GM12865 (cell line): ENCODE data around the gene BRSK1.
A peak's percentile ranks its signal among the peaks of the same experiment; 100 is the strongest.

ENCODE experiments used
- DNase-seq: peaks from one replicate; pipeline ENCODE4 v3.0.0; 2010; ENCODE audit warnings: low read depth
- H3K4me3 ChIP-seq: 2 replicates; pipeline ENCODE4 v1.5.1; 2011; ENCODE audit warnings: mild to moderate bottlenecking, low read depth, low read length, control low read depth
- TF ChIP-seq, protein P1 (sequence below): IDR thresholded peaks from 2 replicates; pipeline ENCODE4 v1.5.1; 2011; ENCODE audit warnings: low read length, control low read depth, low read depth, inconsistent platforms; ENCODE audit not compliant: insufficient read depth; ENCODE audit errors: missing control alignments

Gene BRSK1

DNA sequence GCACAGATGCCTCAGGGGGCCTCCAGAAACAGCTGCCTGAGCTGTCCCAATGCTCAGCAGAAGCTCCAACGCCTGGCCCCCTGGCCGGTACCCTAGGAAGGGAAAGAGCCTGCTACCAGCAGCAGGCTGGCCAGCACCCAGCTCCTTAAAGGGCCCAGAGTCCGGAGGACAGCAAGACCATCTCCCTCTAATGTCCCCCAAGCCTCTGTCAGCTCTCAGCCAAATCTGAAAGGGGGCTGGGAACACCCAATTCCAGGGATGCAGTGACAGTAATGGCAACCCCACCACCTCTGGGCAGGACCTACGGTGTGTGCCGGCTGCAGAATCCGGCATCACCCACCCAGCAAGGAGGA, 29.2 kb upstream of the BRSK1 start:
- DNase-seq, result no peak
- H3K4me3 ChIP-seq, result peak overlapping the region; percentile 91
- TF ChIP-seq, protein P1, sequence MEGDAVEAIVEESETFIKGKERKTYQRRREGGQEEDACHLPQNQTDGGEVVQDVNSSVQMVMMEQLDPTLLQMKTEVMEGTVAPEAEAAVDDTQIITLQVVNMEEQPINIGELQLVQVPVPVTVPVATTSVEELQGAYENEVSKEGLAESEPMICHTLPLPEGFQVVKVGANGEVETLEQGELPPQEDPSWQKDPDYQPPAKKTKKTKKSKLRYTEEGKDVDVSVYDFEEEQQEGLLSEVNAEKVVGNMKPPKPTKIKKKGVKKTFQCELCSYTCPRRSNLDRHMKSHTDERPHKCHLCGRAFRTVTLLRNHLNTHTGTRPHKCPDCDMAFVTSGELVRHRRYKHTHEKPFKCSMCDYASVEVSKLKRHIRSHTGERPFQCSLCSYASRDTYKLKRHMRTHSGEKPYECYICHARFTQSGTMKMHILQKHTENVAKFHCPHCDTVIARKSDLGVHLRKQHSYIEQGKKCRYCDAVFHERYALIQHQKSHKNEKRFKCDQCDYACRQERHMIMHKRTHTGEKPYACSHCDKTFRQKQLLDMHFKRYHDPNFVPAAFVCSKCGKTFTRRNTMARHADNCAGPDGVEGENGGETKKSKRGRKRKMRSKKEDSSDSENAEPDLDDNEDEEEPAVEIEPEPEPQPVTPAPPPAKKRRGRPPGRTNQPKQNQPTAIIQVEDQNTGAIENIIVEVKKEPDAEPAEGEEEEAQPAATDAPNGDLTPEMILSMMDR, result no peak

DNA sequence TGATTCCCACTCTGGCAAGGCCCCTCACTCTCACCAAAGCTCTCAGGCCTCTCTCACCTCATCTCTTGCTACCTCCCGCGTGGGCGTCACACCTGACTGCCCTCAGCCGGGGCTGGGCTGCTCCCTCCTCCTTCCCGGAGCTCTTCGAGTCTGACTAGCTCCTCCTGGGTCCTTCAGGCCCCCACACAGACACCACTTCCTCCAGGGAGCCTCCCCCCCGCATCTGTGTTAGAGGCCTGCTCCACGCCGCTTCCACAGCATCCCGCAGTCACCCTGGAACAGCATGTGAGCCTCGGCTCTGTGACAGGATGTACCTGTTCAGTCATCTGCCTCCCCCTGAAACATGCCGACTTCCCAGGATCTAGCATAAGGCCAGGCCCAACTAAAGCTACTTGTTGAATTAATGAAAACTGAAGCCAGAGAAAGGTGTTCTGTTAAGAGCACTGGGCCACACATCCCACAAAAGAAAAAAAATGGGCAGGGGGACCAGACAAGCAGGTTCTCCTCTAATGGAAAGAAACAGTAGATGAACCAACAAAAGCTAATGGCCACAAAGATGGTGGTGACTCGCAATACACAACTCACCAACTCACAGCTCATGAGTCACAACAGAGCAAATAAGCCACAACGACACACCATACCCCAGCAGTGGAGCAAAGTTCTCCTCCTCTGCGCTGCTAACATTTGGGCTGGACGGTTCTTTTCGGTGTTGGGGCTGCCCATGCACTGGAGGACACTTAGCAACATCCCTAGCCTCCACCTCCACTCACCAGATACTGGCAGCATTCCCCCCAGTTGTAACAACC, 28.0 kb upstream of the BRSK1 start:
- DNase-seq, result peak; percentile 78
- H3K4me3 ChIP-seq, result peak overlapping the region; percentile 91

DNA sequence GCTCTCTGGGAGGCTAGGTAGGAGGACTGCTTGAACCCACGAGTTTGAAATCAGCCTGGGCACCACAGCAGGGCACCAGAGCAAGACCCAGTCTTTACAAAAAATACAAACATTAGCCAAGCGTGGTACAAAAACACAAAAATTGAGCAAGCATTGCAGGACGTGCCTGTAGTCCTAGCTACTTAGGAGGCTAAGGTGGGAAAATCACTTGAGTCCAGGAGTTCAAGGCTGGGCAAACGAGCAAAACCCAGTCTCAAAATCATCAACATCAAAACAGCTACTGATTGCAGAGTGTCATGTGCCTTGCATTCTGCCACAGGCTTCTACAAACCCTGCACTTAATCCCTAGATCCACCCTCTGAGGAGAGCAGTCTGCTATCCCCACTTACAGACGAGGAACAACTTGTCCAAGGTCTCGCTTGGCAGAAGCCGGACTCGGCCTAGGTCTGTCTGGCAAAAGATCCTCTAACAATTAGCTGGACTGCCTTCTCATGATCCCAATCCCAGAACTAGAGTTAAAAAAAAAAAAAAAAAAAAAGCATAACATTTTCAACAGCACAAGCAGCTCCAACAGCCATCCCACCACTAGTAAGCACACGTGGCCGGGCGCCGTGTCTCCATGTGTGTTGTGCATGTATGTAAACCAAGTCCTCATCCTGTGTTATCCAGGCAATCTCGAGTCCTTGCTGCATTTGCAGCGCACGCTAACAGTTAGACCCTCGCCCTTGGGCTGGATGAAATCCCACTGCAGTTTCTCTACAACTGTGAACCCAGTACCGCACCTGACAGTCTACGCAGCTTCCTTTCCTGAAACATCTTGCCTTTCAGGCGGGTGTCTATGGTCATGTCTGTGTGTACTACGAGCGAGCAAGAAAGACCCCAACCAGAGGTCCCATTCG, 27.0 kb upstream of the BRSK1 start:
- H3K4me3 ChIP-seq, result peak overlapping the region; percentile 91
- TF ChIP-seq, protein P1, result no peak
- no peak for DNase-seq

More for the DNA sequence above, 28.0 kb upstream of the BRSK1 start:
- TF ChIP-seq, protein P1, result no peak

DNA sequence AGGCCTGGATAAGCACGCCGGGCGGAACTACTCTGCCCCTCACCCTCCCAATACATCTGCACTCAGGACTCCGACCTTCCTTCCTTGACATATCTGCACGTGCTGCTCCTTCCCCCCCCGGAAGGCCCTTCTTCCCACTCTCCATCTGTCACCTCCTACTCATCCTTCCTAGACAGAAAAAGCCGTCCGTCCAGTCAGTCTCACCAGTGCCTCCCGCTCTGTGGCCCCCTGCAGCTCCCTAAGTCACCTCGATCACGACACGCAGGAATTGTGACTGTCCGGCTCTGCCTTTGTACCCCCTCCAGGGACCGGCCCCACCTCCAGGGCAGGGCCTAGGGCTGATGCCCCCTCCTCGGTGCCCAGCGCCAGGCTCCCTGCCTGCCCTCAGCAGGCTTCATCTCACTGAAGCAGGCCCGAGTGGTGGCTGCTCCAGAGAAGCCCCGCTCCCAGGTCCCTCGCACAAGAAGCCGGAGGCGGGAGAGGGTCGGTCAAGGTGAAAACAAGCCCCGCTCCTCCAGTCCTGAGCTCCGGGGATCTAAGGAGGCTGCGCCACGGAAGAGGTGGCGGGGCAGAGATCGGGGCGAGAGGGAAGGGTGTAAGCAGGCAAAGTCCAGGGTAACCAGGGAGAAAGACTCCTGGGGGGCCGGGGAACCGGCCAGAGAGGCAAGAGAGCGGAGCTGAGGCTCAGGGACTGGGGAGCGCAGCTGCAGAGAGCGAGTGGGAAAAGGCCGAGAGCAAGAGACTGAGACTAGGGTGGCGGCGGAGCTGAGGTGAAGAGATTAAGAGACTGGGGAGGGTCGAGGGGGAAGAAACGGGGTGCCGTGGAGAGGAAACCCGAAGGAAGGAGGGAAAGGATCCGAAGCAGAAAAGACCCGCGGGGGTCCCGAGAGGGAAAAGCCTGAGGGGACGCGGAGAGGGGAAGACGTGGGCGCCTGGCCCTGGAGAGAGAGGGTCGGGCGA, 26.1 kb upstream of the BRSK1 start:
- peak; percentile 28 for DNase-seq
- TF ChIP-seq, protein P1, result no peak
- peak overlapping the region; percentile 91 for H3K4me3 ChIP-seq

DNA sequence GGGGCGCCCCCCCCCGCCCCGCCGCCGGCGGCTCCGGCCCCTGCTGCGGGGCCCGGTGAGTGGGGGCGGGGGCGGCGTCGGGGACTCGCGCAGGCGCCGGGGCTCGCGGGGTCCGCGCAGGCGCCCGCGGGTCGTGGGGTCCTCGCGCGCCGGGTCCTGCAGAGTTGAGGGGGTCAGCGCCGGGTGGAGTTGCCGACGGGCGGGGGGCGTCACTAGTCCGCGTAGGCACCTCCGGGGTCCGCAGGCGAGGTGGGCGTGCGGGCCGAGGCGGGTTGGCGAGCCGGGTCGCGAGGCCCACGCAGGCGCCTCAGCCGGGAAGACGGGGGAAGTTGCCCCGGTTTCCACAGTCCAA, 25.3 kb upstream of the BRSK1 start:
- peak overlapping the region; percentile 91 for H3K4me3 ChIP-seq
- peak; percentile 42 for DNase-seq
- TF ChIP-seq, protein P1, result no peak

DNA sequence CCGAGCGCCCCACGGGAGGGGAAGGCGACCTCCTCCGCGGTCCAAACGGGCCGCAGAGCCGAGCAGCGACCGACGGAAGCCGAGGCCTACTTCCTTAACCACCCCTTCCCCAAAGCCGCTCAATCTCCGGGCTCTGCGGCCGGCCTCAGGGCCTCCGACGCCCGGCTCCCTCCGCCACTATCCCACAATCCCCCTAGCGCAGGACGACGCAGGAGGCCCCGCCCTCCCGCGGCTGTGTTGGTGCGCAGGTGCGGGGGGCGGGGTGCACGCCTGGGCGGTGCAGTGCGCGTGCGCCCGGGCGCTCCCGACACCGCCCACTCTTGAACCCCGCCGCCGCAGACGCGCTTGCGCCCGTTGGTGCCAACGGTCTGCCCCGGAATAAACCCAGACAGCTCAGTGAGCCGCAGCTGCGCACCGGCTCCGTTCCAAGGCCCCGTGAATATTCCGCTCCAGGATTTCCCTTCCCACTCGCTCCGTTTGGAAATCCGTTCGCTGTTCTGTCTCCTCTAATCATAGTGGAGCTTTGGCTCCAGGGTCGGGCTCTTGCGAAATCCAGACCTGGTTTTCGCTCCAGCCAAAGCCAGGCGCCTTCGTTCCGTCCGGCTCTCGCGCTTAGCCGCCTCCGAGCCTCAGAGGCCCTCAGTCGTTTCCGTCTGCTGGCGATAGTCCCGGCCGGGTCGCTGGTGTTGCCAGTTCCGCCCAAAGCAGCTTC, 24.8 kb upstream of the BRSK1 start, which contains the start of gene PPP6R1:
Gene PPP6R1 (minus strand): TSS at position 190 of the 712 bp plus-strand sequence. CDS start 11,914 bp downstream, outside the sequence.
- DNase-seq, result peak; percentile 99
- TF ChIP-seq, protein P1, result no peak
- H3K4me3 ChIP-seq, result peak within 1 kb of the TSS; percentile 91
